GM19395 (cell line): ENCODE data around the gene STK24.
A peak's percentile ranks its signal among the peaks of the same experiment; 100 is the strongest.

ENCODE experiments used
- ATAC-seq: cut with Tn5 transposase; IDR thresholded peaks from one replicate; pipeline ENCODE4 v1.9.1; 2021; ENCODE audit warnings: mild to moderate bottlenecking, moderate library complexity; ENCODE audit not compliant: unreplicated experiment

STK24 gene

DNA sequence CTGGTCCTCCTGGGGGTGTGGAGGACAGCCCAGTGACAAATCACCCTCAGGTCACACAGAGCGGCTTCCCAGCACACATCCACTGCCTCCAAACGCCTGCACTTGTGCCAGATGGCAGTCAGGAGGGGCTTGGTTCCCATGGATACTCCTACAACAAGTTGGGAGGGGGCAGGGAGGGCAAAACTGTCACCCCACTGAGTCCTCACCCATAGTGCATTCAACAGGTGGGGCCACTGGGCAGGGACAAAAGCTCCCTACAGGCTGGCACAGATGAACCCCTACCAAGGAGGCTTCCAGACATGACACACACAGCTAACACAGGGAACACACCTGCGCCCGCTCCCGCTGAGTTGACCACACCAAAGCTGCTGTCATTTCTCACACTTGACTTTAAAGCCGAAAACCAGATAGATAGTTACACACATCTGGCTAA, 120.5 kb downstream of the STK24 start:
- ATAC-seq, result no peak

DNA sequence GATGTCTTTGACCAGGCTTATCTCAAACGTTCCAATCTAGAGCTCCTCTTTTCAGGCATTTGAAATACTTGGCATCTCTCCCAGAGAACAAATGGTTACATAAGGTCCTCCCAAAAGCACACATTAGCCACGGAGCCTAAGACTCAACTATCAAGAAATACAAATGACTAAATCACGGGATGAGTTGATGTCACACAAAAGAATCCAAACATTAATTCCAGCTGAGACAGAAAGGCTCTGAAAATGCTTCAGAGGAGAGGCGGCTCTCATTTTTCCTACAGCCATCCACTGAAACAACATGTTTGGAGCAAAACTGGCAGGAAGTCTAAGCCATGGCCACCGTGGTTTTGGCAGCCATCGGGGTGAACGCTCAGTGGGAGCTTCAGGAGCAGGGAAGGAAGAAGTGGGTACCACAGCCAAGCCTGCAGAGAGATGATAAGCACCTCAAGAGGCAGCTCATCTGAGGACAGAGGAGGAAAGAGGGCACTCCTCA, 122.5 kb downstream of the STK24 start:
- no peak for ATAC-seq

DNA sequence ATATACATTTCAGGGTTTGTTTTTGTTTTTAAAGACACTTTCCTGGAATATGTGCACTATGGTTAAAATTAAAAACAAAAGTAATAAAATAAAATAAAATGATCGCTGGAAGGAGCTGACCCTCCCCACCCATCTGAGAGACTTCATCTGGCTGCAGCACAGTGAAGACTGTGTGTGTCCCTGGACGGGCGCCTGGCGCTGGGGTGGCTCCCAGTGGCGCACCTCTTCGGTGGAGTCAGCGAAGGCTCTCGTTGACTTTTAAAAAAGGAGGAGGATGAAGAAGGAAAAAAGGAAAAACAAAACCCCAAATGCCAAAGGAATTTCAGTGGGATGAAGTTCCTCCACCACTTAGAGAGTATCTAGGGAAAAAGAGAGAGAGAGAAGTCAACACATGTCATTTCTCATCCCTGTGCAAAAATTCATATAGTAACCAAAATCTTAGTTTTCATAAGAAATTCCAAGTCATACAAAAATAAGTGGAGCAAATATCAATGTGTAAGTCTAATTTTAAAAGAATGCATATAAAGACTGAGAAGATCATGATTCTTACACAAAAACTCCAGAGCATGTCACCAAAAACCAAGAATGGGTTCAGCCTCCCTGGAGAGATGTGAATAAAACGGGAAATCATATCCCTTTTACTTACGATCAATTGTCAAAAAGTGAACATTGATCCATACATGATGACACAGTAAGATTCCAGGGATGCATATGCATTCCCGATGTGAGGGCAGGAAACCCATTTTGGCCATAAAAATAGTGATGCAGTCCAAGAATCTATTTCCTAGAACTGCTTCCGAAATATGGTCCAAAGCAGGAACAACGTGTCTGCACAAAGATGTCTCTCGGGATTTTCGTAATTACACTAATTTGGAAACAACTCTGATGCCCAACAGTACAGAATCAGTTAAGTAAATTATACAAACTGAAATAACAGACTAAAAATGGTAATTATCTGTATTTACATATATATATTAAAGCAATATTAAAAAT, 123.8 kb downstream of the STK24 start:
- ATAC-seq, result no peak

DNA sequence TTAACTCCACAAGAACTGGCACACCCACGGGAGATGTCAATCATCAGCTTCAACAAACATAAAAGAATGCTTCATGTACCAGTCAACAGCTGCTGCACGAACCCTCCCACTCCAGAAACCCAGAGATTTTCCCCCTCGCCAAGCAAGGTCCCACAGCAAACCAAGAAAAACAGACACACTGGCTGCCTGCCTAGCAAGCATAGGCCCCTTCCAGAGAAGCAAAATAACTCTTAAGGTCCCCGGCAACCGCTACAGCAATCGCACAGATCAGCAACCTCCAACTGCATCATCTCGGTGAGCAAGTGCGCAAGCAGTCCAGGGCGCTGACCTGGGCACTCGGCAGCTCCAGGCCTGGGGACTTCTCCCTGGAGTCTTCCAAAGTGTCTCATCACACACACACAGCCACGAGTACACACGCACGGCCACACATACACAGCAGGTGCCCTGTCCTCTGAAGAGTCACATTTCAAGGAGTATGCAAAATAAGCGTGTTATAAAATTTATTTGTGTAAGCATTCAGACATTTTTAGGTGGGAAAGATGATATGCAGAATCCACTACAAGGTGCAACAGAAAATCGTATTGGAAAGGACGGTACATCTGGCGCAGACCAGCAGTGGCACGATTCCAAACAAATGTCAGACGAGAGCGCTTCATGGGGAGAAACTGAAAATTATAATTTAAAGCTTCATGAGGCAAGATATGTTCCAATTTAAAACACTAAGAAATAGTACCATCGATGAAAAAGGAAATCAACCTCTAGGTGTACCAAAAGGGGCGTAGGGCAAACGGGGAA, 125.0 kb downstream of the STK24 start:
- ATAC-seq, result no peak

DNA sequence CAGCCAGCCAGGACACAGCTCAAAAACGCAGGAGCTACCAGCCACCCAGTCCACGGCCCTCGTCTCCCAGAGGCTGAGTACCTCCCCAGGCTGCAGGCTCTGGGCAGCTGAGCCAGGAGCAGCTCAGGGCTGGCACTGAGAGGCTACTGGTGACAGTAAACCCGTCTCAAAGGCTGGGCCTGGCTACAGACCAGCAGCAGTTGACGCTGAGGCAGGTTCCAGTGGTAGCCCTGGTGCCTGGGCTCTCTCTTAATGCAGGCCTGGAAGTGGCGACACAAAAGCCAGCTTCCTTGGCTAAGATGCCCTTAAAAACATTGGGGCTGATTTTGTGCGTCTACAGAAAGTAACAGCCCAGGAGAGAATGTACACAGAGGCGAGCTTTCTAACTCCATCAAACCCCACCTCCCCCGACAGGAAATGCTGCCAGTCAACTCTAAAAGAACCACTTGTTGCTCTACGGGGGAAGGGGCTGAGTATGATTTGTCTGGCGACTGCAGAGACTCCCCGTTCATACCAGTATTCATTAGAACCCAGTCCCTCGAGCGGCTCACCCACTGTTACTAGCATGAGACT, 126.3 kb downstream of the STK24 start:
- no peak for ATAC-seq

DNA sequence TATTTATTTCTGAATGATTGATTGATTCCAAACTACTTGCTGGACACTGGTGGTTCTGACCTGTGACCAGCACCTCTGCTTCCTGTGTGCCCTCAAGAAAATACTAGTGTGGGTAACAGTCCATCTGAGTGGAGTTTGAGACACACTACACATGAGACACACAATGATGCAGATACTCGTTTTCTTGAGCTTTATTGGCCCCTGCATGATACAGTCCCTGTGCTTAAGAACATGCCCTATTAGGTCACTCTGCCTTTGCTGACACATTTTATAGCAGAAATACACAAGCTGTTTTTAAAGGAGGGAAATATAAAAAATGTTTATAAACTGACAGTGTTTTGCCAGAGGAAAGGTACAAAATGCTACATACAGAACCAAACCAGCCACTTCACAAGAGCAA, 126.9 kb downstream of the STK24 start:
- ATAC-seq, result no peak

DNA sequence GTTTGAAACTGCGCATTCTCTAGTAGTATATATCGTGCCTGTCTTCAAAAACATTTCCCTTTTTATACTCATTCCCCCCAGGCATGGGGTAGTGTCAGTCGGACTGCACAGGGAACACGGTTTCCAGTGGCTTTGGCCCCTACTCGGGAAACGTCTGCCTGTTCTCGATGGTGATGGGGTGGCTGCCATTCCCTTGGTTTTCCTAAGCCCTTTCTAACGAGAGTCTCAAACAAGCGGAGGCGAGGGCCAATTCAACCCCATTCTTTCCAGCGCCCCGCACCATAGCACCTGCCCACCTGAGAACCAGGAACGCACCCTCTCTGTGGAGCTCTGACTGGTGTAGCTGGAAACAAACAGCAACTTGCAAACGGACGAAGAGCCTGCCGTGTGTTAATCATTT, 127.6 kb downstream of the STK24 start:
- ATAC-seq, result no peak

DNA sequence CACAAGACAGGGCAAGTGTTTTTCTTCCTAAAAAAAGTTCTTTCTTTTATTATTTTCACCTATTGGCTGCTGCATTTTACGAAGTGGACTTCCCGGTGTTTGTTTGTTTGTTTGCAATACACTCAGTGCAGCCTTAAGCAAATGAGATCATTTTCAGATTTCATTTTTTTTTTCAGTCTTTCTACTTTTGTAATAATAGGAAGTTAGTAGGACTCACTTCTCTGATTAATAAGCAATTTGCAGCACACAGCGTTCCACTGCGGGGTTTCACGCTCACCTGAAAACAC, 128.3 kb downstream of the STK24 start:
- no peak for ATAC-seq

DNA sequence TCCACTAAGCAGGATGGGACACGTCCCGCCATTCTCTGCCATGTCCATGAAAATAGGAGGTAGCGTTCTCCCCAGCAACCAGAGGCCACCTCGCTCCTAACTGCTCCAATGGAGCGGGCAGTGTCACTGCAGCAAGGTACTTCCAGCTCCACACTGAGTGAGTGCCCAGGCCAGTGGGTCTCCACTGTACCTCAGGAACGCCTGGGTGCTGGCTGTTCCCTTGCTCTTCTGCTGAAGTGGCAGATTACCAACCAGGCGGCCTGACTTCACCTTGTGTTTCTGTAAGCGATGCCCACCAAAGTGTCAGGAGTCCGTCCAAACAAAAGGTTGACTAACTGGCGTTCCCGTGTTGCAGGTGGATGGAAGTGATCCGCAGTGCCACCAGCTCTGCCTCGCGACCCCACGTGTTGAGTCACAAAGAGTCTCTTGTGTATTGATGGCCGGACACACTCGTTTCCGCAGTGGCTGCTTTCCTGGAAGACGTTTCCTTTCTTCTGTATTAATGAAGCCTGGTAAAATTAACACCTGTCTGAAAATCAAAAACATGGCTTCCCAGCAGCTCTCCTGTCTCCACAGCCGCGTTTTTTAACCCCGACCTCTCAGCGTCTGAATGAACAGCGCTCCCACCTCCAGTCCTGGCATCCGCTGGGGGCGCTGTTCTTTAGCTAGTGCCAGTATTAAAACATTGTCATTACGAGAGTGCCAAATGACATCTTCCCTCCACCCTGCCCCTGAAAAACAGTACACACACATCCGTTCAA, 128.8 kb downstream of the STK24 start:
- ATAC-seq, result no peak

DNA sequence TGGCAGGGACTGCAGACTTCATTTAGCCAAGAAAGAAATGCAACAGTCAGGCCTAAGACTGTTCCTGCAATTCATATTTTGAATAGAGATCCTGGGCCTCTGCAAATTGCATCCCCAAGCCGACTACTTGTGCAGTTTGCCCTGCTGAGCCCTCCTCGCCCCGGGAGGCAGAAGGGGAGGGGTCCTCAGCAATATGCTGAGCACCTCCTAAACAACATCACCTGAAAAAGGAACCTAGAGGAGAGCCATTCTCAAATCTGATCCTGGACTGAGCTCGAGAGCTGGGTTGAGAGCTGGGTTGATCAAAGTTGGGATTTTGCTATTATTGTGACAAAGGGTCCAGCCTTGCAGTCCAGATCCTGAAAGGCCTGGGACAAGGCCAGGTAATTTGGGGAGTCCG, 129.8 kb downstream of the STK24 start:
- no peak for ATAC-seq

DNA sequence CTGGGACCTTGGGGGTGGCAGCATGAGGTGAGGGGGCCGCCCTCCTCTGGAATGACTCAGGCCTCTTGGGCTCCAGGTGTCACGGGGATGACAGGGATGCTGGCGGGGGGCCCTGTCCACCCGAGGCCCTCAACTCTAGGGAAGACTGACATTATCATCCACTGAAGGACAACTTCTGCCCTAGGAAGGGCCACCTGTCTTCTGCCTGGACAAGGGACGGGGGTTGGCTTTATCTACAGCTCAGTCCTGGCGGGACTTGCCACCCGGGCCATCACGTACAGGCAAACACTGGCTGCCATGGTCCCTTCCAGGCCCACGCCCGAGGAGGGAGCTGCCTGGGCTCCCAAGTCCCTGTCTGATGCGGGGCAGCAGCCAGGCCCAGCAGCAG, 130.7 kb downstream of the STK24 start:
- ATAC-seq, result no peak

DNA sequence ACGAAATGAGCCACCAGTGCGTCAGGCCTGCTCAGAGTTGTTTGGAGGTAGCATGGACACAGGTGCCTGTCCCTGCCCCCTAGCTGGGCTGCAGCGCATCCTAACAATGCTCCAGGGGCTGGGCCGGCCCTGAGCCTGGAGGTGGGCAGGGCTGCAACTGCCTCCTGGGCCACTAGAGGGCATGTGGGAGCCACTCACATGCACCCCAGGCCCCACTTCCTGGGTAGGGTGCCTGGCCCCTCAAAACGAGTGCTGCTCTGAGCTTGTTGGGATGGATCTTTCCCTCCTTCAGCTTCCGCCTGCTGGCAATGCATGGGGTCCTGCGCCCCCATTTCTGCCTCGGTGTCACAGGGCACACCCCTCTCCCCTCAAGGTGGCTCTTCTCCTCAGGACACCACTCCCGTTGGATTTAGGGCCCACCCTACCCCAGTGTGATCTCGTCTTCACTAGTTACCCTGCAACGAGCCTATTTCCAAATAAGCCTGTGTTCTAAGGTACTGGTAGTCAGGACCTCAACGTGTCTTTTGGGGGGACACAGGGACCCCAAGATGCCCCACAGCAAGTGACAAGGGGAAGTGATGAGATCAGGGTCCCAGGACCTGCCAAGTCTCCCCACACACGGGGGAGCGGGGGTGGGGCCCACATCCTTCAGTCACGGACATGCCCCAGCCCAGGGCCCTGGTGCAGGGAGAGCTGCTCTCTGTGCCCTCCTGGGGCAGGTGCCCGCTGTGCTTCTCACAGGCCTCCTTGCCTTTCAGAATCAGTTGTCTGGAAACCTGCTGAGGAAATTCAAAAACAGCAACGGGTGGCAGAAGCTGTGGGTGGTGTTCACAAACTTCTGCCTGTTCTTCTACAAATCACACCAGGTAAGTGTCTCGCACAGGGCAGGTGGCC, 131.3 kb downstream of the STK24 start:
- ATAC-seq, result peak; percentile 95

DNA sequence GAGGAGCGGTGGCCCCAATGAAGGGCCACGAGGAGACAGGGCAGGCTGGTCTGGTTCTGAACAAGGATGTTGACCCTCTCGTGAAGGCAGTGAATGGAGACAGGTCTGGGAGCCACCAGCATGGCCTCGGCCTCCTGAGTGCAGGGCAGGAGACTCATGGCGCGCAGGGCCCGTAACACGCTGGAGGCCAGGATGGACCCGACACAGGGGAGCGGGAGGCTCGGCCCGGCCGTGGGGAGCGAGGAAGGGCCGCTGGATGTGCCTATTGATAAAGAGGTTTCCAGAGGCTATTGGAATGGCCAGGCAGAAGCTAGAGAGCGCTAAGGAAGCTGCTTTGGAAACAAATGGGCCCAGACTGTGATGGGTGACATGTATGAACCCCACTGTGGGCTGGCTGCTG, 132.5 kb downstream of the STK24 start:
- ATAC-seq, result no peak

DNA sequence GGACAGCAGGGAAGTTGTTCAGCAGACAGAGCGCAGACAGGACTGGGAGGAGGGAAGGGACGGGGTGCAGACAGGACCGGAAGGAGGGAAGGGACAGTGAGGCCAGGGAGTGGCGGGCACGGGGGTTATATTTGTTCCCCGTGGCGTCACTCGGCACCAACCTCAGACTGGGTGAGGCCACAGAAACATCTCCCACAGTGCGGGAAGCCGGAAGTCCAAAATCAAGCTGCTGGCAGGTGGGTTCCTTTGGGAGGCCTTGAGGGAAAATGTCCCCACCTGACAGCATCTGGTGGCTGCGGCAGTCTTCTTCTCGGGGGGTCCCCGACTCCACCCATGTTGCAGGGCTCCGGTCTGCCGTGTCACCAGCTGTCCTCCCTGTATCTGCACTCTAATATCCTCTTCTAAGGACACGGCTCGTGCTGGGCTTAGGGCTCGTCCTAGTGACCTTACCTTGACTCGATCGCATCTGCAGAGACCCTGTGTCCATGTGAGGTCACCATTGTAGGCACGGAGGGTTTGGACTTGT, 133.0 kb downstream of the STK24 start:
- no peak for ATAC-seq

DNA sequence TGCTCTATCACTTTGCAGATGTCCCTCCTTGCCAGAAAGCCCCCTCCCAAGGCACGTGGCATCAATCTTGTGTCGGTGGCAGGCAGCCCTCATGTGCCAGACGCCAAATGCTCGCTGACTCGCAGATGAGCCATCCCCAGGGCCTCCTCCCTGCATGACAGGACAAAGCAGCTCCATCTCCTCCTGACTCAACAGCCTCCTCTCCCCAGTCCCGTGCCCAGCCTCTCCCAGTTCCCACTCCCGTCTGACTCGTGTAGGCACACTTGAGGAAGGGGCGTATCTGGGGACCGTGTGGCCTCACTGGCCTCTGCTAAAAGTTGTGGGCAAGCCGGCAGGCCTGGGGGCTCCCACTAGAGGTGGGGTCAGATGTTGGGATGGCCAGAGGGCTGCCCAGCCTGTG, 133.6 kb downstream of the STK24 start:
- no peak for ATAC-seq

DNA sequence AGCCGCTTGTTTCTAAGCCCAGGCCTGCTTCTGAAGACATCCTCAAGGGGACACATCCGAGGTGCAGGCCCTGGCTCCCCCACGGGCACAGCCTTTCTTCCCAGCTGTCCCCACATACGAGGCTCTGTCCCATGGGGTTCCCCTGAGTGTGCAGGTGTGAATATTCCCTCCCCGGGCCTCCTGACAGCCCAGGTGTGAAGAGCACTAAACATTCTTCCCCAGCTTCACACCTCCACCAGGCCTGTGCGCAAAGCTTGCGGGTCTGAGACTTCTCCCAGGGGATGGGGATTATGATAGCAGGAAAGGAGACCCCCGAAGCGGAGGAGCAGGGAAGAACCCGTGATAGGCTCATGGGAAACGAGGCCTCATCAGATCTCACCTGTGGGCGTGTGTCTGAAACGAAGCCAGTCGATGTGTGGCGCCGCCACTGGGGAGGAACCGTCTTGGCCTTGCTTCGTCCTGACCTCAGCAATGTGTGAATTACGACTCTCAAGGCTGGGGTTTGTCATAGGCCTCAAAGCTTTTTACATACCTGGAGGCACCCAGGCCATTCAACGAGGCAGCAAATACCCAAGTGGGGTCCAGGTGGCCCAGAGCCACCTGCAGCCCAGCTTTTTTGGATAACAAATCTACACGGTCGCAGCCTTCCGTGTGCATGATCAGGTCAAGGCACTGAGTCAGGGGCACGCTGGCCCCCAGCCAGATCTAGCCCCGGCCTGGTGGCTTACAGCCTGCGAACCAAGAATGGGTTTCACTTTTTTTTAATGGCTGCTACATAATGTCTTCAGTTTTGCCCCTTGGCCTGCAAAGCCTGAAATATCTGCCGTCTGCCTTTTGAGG, 134.3 kb downstream of the STK24 start:
- no peak for ATAC-seq

DNA sequence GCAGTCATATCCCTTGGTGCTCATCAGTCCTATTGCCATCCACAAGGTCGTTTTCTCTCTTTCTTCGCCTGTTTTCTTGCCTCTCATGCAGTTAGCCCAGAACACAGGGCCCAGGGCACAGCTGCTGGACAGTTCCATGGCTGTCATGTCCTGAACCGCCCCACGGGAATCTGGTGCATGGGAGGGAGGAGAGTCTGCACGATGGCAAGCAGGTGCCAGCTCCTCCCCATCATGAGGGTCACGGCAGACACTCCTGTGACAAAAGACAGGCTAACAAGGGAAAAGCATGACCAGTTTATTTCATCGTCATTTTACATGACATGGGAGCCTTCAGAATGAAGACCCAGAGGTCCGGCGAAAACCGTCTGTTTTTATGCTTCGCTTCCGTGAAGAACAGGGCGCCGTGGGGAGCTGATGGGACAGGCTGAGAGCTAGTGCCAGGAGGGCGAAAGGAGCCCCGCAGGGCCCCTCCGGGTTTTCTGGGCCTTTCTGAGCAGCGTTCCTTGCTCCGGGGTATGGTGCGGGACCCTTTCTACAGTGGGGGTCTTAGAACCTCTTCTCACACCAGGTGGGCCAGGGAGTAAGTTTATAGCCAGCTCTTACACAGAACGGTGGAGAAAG, 135.7 kb downstream of the STK24 start:
- ATAC-seq, result no peak

DNA sequence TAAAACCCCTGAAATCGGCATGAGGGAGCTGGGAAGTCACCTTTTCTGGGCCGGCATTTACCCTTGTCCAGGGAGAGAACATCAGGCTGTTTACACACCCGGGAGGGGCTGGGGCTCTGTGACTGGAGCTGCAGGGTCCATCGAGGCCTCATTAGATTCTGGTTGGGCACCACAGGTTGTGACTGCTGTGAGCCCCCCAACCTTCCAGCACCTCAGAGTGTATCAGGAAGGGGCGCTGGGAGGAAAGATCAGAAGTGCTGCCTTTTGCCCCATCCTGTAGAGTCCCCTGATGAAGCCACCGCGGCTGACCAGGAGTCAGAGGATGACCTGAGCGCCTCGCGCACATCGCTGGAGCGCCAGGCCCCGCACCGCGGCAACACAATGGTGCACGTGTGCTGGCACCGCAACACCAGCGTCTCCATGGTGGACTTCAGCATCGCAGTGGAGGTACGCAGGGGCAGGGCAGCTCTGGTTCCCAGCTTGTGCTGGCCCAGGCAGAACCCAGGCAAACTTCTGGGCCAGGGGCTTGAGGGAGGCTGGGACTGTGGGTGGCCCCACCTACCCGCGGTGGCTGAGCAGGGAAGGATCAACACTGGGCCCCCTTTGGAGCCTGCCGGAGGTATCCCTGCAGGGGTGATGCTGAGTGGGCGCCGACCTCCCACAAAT, 136.4 kb downstream of the STK24 start:
- no peak for ATAC-seq
